HG02938 (cell line): ENCODE measurements around the gene OR6S1.
"Not testable (repeated sequence)": the region's sequence is repeated elsewhere in the genome, so short reads cannot be mapped to it uniquely, and the experiment has no call there.

Source experiments
- ATAC-seq: cut with Tn5 transposase; IDR thresholded peaks from one replicate; pipeline ENCODE4 v1.9.1; 2021; ENCODE audit warnings: mild to moderate bottlenecking, moderate library complexity; ENCODE audit not compliant: unreplicated experiment

OR6S1 gene

GRCh38 chr14:20632448-20632830, 9.1 kb downstream of the OR6S1 start:
- peak; percentile 7 for ATAC-seq

DNA sequence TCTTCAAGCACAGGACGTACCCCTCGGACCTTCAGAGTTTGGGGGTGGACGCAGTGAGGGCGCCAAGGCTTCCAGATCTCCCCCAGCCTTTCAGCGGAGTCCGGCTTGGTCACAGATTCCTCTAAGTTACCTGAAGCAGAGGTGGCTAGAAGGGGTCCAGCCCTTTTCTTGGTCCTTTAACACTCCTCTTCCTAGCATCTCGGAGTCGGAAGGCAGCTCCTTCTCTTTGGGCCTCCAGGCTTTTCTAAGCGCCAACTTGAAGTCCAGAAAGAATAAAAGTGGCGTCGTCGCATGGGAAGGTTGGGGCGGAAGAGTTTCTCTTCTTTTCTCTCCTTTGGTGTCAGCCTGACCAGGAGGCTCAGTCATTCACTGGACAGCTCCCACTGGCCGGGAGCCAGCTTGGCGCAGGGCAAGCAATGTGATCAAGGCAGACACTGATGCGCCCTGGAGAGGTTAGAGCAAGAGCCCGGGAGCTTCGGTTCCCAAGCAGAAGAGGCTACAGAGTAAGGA, 9.6 kb downstream of the OR6S1 start:
- no peak for ATAC-seq

DNA sequence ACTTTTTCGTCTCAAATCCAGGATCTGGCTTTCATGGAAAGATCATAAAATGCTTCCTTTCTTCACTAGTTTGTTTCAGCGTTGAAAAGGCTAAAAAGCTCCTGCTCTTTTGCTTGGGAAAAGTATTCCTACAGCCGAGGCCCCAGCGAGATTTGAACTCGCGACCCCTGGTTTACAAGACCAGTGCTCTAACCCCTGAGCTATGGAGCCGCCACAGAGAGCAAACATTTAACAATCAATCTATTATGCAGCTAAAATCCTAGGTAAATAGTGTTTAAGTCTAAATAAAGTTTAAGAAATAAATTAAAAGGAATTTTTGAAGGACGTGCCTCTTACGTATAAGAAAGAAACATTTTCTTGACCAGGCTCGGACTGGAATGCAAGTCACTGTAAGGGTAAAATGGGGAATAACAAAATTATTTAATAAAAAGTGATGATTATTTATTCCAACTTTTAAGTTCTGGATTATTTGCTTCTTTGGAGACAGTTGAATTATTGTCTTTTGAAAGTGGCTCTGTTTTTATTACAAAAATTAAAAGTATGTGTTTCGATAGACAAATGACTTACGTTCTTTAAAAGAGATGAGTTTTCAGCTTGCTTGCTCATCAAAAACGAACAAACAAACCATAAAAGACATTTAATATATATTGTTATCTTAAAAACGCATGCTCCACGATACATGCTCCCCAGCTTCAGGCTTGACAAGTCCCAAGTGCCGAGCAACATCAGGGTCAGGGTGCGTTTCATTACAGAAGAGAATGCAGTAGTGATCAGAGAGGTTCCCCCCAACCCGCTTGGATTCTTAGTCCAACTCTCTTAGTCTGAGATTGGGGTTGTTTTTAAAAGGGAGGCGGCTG, 10.2 kb downstream of the OR6S1 start:
- ATAC-seq, result no peak

- ATAC-seq, result no peak
Measured at GRCh38 chr14:20630340-20631022, 11.0 kb downstream of the OR6S1 start.

- no peak for ATAC-seq
Measured at GRCh38 chr14:20628063-20628854, 13.2 kb downstream of the OR6S1 start.

DNA sequence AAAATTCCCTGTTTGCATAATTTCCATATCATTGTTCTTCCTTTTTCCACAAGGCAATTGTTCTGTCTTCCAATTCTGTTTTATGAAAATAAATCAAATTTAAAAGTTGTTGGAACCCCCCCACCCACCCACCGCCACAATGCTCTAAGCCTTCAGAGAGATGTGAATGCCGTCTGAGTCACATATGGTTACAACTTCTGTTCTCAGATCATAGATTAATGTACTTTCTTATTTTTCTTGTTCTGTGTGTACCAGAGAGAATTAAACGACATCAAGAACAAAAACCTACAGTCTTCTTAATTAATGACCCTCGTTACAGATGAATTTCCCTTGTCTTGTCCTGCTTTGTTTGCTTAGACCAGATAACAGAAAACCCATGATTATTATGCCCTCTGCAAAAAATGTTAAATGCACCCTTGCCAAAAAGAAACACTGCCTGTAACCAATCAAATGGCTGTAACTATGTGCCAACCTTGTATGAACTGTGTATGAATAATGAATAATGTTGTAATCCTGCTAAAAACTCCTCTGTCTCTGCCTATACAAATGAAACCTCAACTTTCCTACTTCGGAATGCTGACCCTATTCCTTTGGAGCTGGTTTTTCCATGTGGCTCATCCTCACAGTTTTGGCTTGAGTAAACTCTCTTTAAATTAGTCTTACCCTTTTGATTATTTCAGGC, 14.0 kb downstream of the OR6S1 start:
- ATAC-seq, result no peak

DNA sequence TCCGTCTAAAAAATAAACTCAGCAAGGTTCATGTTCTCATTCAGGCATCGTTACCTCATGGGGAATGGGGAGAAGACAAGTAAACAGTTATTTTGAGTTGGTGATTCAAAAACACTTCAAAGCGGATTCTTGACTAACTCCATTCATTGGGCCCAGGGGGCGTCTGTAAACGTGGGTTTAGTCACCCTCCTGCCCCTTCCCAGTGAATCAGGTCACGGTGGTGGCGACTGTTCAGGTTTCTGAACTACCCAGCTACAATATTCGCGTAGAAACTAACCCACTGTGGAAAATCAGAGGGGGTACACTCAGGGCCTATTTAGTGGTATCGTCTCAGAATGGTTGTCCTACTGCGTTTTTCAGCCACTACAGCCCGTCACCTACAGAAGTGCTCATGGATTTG, 15.2 kb downstream of the OR6S1 start:
- ATAC-seq, result no peak

DNA sequence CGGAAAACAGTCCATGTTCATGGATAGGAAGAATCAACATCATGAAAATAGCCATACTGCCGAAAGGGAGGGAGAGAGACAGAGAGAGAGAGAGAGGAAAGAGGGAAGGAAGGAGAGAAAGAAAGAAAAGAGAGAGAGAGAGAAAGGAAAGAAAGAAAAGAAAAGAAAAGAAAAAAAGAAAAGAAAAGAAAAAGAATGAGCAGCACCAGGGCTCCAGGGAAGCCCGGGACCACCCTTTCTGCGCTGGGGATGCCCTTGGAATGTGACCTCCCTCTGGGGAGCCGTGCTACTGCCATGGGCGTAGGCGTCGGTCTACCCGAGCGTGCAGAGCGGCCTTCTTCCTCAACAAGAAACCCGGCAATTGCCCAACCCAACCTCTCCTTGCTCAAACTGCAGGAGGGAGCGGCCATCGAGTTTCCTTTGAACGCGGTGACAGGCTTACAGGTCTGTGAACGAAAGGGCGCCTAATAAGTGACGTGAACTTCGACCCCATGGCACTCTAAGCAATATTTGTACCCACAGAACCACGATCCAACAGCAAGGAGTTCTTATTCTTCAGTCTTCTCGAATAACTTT, 16.9 kb downstream of the OR6S1 start:
- no peak for ATAC-seq

- ATAC-seq, result no peak
Measured at GRCh38 chr14:20623798-20624197, 17.7 kb downstream of the OR6S1 start.

- no peak for ATAC-seq
Measured at GRCh38 chr14:20622816-20623291, 18.6 kb downstream of the OR6S1 start.

DNA sequence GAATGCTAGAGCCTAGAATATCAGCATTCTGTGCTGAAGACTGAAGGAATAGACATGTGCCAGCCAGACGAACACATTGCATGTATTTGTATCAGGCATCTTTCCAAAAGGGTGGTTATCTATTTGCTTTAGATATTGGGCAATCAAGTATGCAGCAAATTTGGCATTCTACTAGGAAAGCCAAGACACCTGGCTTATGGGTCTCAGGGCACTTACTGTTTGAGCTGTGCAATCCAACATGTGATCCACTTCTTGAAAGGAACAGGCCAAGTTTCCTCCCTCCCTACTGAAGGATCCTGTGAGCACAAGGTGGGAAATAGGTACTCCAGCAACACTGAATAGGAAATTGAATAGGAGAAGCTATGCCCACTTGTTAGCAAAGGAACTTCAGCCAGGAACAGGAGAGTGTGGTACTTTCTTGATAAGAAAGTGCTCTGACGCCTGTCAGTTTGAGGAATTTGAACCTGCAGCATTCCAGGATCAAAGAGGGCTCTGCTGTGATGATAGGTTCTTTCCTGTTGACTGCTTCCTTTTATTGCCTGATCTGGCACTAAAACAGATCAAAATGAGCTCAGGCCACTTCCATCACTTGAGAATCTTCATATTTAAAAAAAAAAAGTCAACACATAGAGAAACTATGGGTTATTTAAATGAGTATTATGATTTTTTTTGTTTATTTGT, 20.6 kb downstream of the OR6S1 start:
- no peak for ATAC-seq

- not testable (repeated sequence) for ATAC-seq
Measured at GRCh38 chr14:20619688-20620087, 21.8 kb downstream of the OR6S1 start.

DNA sequence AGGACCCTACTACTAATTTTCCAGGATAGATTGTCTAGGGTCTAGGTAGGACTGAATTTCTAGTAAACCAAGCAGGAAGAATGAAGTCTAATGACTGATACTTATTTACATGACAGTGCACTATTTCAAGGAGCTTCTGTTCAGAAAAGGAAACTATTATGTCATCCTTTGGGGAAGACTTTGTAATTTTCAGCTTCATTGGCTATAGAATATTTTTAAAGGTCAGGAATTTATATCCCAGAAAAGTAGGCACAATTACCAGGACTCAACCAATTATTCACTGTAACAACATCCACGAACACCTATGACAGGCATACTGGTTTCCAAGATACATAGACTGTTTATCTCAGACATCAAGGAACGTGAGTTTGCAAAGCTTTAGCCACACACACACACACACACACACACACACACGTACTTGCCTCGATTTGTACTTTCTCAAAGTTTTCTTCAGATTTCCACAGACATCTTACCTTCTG, 23.2 kb downstream of the OR6S1 start:
- no peak for ATAC-seq

- no peak for ATAC-seq
Measured at GRCh38 chr14:20617138-20618003, 24.1 kb downstream of the OR6S1 start.

GRCh38 chr14:20615996-20616395, 25.5 kb downstream of the OR6S1 start:
- no peak for ATAC-seq

- ATAC-seq, result no peak
Measured at GRCh38 chr14:20614038-20614840, 27.3 kb downstream of the OR6S1 start.

DNA sequence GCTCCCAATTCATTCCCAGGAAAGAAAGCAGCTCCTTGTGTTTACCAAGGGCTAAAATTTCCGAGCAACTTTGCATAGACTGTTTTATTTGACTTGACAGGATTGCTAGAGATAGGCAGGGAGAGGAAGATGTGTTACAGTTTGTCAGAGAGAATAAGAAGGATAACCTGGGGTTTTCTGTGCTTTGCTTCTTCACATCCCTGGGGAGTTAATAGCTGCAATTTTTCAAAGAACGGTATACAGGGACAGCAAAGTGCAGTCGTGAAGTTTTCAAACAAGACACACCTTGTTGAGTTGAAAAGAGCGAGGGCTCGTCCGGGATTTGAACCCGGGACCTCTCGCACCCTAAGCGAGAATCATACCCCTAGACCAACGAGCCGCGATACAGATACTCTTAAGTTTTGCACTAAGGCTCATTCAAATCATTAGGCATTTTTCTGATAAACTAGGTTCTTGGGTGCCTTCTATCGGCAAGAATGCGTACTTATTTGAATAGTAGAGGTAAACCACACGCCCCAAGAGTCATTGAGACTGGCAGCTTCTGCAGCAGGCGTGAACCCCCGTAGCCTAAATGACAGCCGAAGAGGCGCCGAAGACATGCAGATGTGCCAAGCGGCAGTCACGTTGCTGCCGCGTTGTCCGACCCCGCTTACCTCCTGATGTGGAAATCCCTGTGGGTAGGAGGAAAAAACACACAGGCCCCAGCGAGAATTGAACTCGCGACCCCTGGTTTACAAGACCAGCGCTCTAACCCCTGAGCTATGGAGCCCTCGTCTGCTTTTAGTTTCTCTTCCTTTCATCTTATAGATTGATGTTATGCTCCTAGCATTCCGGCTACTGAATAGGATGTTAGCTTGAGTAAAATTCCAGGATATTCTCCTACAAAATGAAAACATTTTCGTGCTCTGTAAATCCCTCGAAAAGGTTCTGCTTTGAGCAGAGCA, 28.1 kb downstream of the OR6S1 start:
- ATAC-seq, result peak; percentile 70
